Activated B cell treated with CpG ODN at 0.5 μM for 24 hours (primary cell): ENCODE results near the gene MOGAT1. TPM values are rescaled to one million over a fixed set of nuclear protein-coding genes. Genes with fewer than 3 reads are reported as not detected.
"Not testable (repeated sequence)": the region's sequence is repeated elsewhere in the genome, so short reads cannot be mapped to it uniquely, and the experiment has no call there.

Experiments used
- ATAC-seq: fragments of 200-7000 bp; cut with Tn5 transposase; one replicate; pipeline ENCODE4 v1.10.0; 2021; ENCODE audit warnings: low read depth, mild to moderate bottlenecking, moderate library complexity
- CTCF ChIA-PET: fragments of 350-600 bp; sonication (Branson Sonifier 250); formaldehyde crosslinking; loops from one replicate; lab custom pipeline; 2021; ENCODE audit warnings: antibody characterized with exemption; lab: Charles Lee
- POLR2A ChIA-PET: fragments of 350-600 bp; sonication (Branson Sonifier 250); formaldehyde crosslinking; loops from one replicate; lab custom pipeline; 2021; ENCODE audit warnings: antibody characterized with exemption; lab: Charles Lee
- DNase-seq: peaks from one replicate; pipeline ENCODE4 v3.0.0; 2022
- H3K27ac Mint-ChIP-seq: one replicate; pipeline ENCODE4 v1.8.0; 2020; ENCODE audit warnings: mixed read lengths
- H3K27me3 Mint-ChIP-seq: one replicate; pipeline ENCODE4 v1.8.0; 2021; ENCODE audit warnings: mixed read lengths
- H3K36me3 Mint-ChIP-seq: one replicate; pipeline ENCODE4 v1.8.0; 2021; ENCODE audit warnings: low read depth, mixed read lengths
- H3K4me1 Mint-ChIP-seq: one replicate; pipeline ENCODE4 v1.8.0; 2021; ENCODE audit warnings: mixed read lengths
- H3K4me3 Mint-ChIP-seq: one replicate; pipeline ENCODE4 v1.8.0; 2020; ENCODE audit warnings: mild to moderate bottlenecking, mixed read lengths
- H3K9me3 Mint-ChIP-seq: one replicate; pipeline ENCODE4 v1.8.0; 2020; ENCODE audit warnings: mixed read lengths
- CTCF ChIP-seq: fragments of 200-600 bp; IDR thresholded peaks from one replicate; pipeline ENCODE4 v1.8.0; 2022; ENCODE audit warnings: antibody characterized with exemption, mild to moderate bottlenecking
- intact Hi-C: fragments of 100-400 bp; cut with micrococcal nuclease; formaldehyde crosslinking; loops from one replicate; pipeline ENCODE4 v1.15.1; 2024
- total RNA-seq: library from RNA; stranded (reverse); gene quantifications from 2 replicates; pipeline ENCODE4 v1.2.3, GENCODE V29; 2022

Gene MOGAT1
- total RNA-seq, 1 donor from 2014 or later, result not detected

DNA sequence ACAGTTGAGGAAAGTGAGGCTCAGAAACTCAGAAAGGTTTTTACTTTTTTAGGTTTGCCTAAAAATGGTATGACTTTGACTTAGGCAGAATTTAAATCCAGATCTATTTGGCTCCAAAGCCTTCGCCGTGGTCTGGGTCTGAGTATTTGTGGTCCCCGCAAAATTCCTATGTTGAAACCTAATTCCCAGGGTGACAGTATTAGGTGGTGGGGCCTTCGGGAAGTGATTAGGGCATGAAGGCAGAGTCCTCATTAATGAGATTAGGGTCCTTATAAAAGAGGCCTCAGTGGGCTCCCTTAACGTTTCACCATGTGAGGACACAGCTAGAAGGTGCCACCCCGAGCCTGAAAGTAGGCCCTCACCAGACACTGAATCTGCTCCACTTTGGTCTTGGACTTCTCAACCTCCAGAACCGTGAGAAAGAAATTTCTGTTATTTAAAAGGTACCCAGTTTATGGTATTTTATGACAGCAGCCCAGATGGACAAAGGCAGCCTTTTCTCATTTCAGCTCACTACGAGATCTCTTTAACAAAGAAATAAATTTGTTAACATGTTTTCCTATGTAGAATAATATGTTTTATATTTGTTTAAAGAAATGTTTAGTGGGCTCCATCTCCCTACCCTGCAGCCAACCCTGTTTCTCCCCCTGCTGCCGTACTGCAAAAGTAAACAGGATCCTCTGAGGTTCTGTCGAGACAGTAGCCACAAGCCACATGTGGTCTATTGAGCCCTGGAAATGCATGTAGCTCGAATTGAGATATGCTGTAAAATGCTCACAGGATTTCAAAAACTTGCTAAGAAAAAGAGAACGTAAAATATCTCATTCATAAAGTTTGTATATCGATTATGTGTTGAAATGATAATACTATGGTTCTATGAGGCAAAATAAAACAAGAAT lies 80.6 kb downstream of the MOGAT1 start:
- ChIA-PET POLR2A (no interaction called here), CTCF (no interaction called here)
- intact Hi-C loops, result no loop called here
- ATAC-seq (no peak), DNase-seq (no peak)
- Mint-ChIP-seq H3K9me3 (peaks cover 6% of the 10 kb centered on the region), H3K27me3 (peaks cover 6% of the 10 kb centered on the region), H3K4me1 (peaks cover 6% of the 10 kb centered on the region), H3K27ac (no peak overlapping the region), H3K36me3 (no peaks in the 10 kb centered on the region), H3K4me3 (no peak overlapping the region)
- no peak for TF ChIP-seq CTCF

DNA sequence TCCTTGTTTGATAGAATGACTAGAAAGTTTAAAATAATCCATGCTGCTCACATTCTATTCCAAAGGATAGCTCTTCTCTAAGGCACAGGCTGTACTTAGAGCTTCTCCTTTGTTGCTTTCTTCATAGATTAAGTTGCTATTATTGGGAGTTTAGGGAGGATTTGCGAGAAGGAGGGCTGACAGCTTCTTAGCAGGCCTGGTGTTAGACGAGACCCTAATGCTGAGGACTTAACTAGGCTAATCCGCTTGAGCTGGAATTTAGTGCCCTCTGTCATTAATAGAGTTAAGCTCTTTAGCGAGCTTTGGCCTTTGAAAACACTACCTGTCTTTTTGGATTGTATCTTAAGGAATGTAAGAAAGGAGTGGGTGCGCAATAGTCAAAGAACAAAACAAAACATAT lies 81.3 kb downstream of the MOGAT1 start:
- Mint-ChIP-seq H3K27me3 (peaks cover 6% of the 10 kb centered on the region), H3K4me1 (peaks cover 6% of the 10 kb centered on the region), H3K36me3 (no peaks in the 10 kb centered on the region), H3K9me3 (peaks cover 6% of the 10 kb centered on the region), H3K4me3 (no peak overlapping the region), H3K27ac (no peak overlapping the region)
- intact Hi-C loops, result no loop called here
- no peak for TF ChIP-seq CTCF
- DNase-seq (no peak), ATAC-seq (no peak)
- ChIA-PET CTCF (no interaction called here), POLR2A (no interaction called here)

DNA sequence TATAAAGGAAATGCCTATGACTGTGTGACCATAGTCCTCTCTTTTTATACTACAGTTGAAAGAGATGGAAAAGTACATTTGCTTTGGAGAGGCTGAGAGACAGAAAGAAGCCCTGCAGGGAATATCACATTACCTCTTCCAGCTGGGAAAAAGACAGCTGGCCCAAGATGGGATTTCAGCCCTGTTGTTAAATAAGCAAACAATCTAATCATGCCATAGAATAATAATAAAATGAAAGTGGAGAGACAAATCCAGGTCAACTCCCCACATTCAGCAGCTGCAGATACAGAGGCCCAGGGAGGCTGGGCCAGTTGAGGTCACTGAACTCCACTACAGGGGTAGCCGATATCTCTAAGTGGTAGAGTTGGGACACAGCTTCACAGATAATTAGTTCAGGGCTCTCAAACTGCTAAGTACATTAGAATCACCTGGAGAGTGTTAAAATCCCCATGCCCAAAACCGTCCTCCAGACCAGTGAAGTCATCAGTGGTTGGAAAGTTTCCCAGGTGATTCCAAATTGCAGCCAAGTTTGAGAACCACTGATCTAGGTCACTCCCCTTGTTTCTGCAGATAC lies 81.9 kb downstream of the MOGAT1 start:
- H3K9me3 Mint-ChIP-seq, result peaks cover 6% of the 10 kb centered on the region
- H3K36me3 Mint-ChIP-seq, result no peaks in the 10 kb centered on the region
- DNase-seq, result no peak
- intact Hi-C loops, result no loop called here
- H3K4me1 Mint-ChIP-seq, result peaks cover 6% of the 10 kb centered on the region
- H3K27me3 Mint-ChIP-seq, result peaks cover 6% of the 10 kb centered on the region
- no peak overlapping the region for H3K27ac Mint-ChIP-seq
- CTCF ChIA-PET, result no interaction called here
- ATAC-seq, result no peak
- H3K4me3 Mint-ChIP-seq, result no peak overlapping the region
- POLR2A ChIA-PET, result no interaction called here
- no peak for TF ChIP-seq CTCF

- no peak for ATAC-seq
- H3K27ac Mint-ChIP-seq, result no peak overlapping the region
- H3K27me3 Mint-ChIP-seq, result peaks cover 3% of the 10 kb centered on the region
- peaks cover 6% of the 10 kb centered on the region for H3K4me1 Mint-ChIP-seq
- intact Hi-C loops, result no loop called here
- H3K4me3 Mint-ChIP-seq, result no peak overlapping the region
- ChIA-PET POLR2A (no interaction called here), CTCF (no interaction called here)
- TF ChIP-seq CTCF, result no peak
- no peak for DNase-seq
- H3K9me3 Mint-ChIP-seq, result peaks cover 6% of the 10 kb centered on the region
- no peaks in the 10 kb centered on the region for H3K36me3 Mint-ChIP-seq
These were observed 83.0 kb downstream of the MOGAT1 start for GRCh38 chr2:222754324-222754930.

DNA sequence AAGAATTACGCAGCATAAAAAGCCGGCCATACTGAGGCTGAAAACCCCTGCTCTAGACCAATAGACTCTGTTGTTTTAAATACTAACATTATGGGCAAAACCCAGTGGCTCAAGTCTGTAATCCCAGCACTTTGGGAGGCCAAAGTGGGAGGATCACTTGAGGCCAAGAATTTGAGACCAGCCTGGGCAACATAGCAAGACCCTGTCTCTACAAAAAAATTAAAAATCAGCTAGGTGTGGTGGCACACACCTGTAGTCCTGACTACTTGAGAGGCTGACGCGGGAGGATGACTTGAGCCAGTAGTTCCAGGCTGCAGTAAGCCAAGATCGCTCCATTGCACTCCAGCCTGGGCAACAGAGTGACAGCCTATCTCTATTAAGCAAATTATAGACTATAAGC lies 84.1 kb downstream of the MOGAT1 start:
- H3K4me1 Mint-ChIP-seq, CTCF ChIA-PET, H3K27me3 Mint-ChIP-seq, H3K27ac Mint-ChIP-seq, H3K36me3 Mint-ChIP-seq, H3K4me3 Mint-ChIP-seq, H3K9me3 Mint-ChIP-seq, DNase-seq, intact Hi-C loops, ATAC-seq, POLR2A ChIA-PET: not testable (repeated sequence)
